Liver (tissue), 9 donors: ENCODE measurements around the gene ATXN3. TPM values are rescaled to one million over a fixed set of nuclear protein-coding genes. Genes with fewer than 3 reads are reported as not detected.
"Not testable (repeated sequence)": the region's sequence is repeated elsewhere in the genome, so short reads cannot be mapped to it uniquely, and the experiment has no call there.

Source experiments
- DNase-seq: peaks from one replicate; pipeline ENCODE4 v3.0.0-alpha.2; 2017; ENCODE audit warnings: low spot score
- H3K27ac ChIP-seq, 2 donors: one replicate each; pipeline ENCODE4 v1.7.0; 2013; ENCODE audit warnings: inconsistent platforms in 2 of 2, low read length in 2 of 2, control low read depth in 1 of 2, low read depth in 1 of 2, mild to moderate bottlenecking in 1 of 2
- H3K27me3 ChIP-seq, 4 donors: one replicate each; pipeline versions ENCODE4 v1.6.1 to v1.7.0; 2013; ENCODE audit warnings: low read length in 3 of 4, inconsistent platforms in 1 of 4, mild to moderate bottlenecking in 1 of 4, moderate library complexity in 1 of 4; ENCODE audit not compliant: control insufficient read depth in 4 of 4, insufficient read depth in 4 of 4
- H3K36me3 ChIP-seq, 4 donors: one replicate each; pipeline versions ENCODE4 v1.6.1 to v1.7.0; 2013; ENCODE audit warnings: low read length in 3 of 4, mild to moderate bottlenecking in 3 of 4, low read depth in 1 of 4, moderate library complexity in 1 of 4; ENCODE audit not compliant: control insufficient read depth in 4 of 4, insufficient read depth in 3 of 4
- H3K4me1 ChIP-seq, 4 donors: one replicate each; pipeline versions ENCODE4 v1.6.1 to v1.7.0; 2013; ENCODE audit warnings: low read length in 3 of 4, mild to moderate bottlenecking in 3 of 4, moderate library complexity in 1 of 4; ENCODE audit not compliant: control insufficient read depth in 4 of 4, insufficient read depth in 4 of 4
- H3K4me3 ChIP-seq, 3 donors: one replicate each; pipeline versions ENCODE4 v1.6.1 to v1.7.0; 2013; ENCODE audit warnings: low read length in 3 of 3, control low read depth in 1 of 3, low read depth in 1 of 3, mild to moderate bottlenecking in 1 of 3
- H3K9ac ChIP-seq, 2 donors: one replicate each; pipeline ENCODE4 v1.7.0; 2013; ENCODE audit warnings: low read length in 2 of 2, mild to moderate bottlenecking in 2 of 2, moderate library complexity in 2 of 2, control low read depth in 1 of 2, low read depth in 1 of 2
- H3K9me3 ChIP-seq, 4 donors: one replicate each; pipeline versions ENCODE4 v1.6.1 to v1.7.0; 2013; ENCODE audit warnings: low read length in 3 of 4; ENCODE audit not compliant: control insufficient read depth in 4 of 4
- ATF3 ChIP-seq: IDR thresholded peaks from 2 replicates; pipeline ENCODE4 v1.6.1; 2016; ENCODE audit warnings: antibody characterized with exemption
- CTCF ChIP-seq: fragments of 150-350 bp; IDR thresholded peaks from 2 replicates; pipeline ENCODE4 v1.5.1; 2017; ENCODE audit warnings: improper control_type of control experiment, low read depth, low read length; ENCODE audit not compliant: missing input control
- FOXA1 ChIP-seq: IDR thresholded peaks from 2 replicates; pipeline ENCODE4 v1.6.1; 2016; ENCODE audit warnings: antibody characterized with exemption
- FOXA2 ChIP-seq: IDR thresholded peaks from 2 replicates; pipeline ENCODE4 v1.6.1; 2016; ENCODE audit warnings: antibody characterized with exemption
- GABPA ChIP-seq, 2 donors: IDR thresholded peaks in 1 of 2; conservative IDR thresholded peaks in 1 of 2; 2 replicates each; pipeline ENCODE4 v1.6.1; 2016; ENCODE audit warnings: antibody characterized with exemption in 2 of 2, mild to moderate bottlenecking in 1 of 2, moderate library complexity in 1 of 2
- HNF4A ChIP-seq, 2 donors: conservative IDR thresholded peaks; 2 replicates each; pipeline ENCODE4 v1.6.1; 2016; ENCODE audit warnings: antibody characterized with exemption in 2 of 2, mild to moderate bottlenecking in 2 of 2
- HNF4G ChIP-seq: IDR thresholded peaks from 2 replicates; pipeline ENCODE4 v1.6.1; 2016; ENCODE audit warnings: antibody characterized with exemption
- JUND ChIP-seq, 2 donors: IDR thresholded peaks; 2 replicates each; pipeline ENCODE4 v1.6.1; 2016; ENCODE audit warnings: antibody characterized with exemption in 2 of 2
- MAX ChIP-seq: IDR thresholded peaks from 2 replicates; pipeline ENCODE4 v1.6.1; 2016; ENCODE audit warnings: antibody characterized with exemption
- NR2F2 ChIP-seq: IDR thresholded peaks from 2 replicates; pipeline ENCODE4 v1.6.1; 2016; ENCODE audit warnings: antibody characterized with exemption
- RAD21 ChIP-seq, 2 donors: IDR thresholded peaks; 2 replicates each; pipeline ENCODE4 v1.6.1; 2016; ENCODE audit warnings: antibody characterized with exemption in 2 of 2, mild to moderate bottlenecking in 2 of 2
- REST ChIP-seq: IDR thresholded peaks from 2 replicates; pipeline ENCODE4 v1.6.1; 2016; ENCODE audit warnings: antibody characterized with exemption, mild to moderate bottlenecking
- RXRA ChIP-seq, 2 donors: IDR thresholded peaks; 2 replicates each; pipeline ENCODE4 v1.6.1; 2017 to 2018; ENCODE audit warnings: antibody characterized with exemption in 2 of 2, mild to moderate bottlenecking in 1 of 2
- SP1 ChIP-seq: IDR thresholded peaks from 2 replicates; pipeline ENCODE4 v1.6.1; 2018; ENCODE audit warnings: antibody characterized with exemption, mild to moderate bottlenecking
- YY1 ChIP-seq: IDR thresholded peaks from 2 replicates; pipeline ENCODE4 v1.6.1; 2016; ENCODE audit warnings: antibody characterized with exemption, mild to moderate bottlenecking
- ZBTB33 ChIP-seq: IDR thresholded peaks from 2 replicates; pipeline ENCODE4 v1.6.1; 2016; ENCODE audit warnings: antibody characterized with exemption
- WGBS: extraction: QIAGEN DNeasy Blood & Tissue Kit; methylation state at CpG from one replicate; pipeline ENCODE4 v1.1.7; 2013; 5-methylcytosine and 5-hydroxymethylcytosine counted together
- polyA plus RNA-seq, 2 donors: library from polyadenylated mRNA; stranded (reverse) in 1 of 2; unstranded in 1 of 2; fragments of 200-250 nt in 1 of 2; fragments of >200 nt in 1 of 2; fragmentation: Nextera tagmentation in 1 of 2; extraction: Ambion mirVana in 1 of 2; gene quantifications; one replicate each; pipeline versions ENCODE4 v1.2.1 to v1.2.3, GENCODE V29; 2013 to 2015
- total RNA-seq, 2 donors: library from RNA; depleted of rRNA; stranded (reverse); fragments of >200 nt; gene quantifications; one replicate each; pipeline ENCODE4 v1.2.3, GENCODE V29; 2014
- donor health status: healthy.
- donor health status: healthy.
- donor health status: healthy.
- donor health status: healthy.
- donor health status: healthy.

Gene ATXN3
- total and polyA plus RNA-seq, 4 donors, result 3.6 to 17.7 (median 9.1) TPM

GRCh38 chr14:92058006-92058917 lies 48.1 kb downstream of the ATXN3 start (continued):
- TF ChIP-seq REST (no peak), FOXA2 (no peak), CTCF (no peak), ATF3 (no peak), YY1 (no peak), NR2F2 (no peak), RAD21 (IDR thresholded peaks at IDR 0.05) (no peak), RXRA (IDR thresholded peaks at IDR 0.05) (no peak)

- no peaks in the 10 kb centered on the region for H3K27me3 ChIP-seq
- no peaks in the 10 kb centered on the region for H3K4me1 ChIP-seq
- WGBS, result 89% methylated on average over 3 of the region's 3 CpGs
- no peak overlapping the region for H3K4me3 ChIP-seq
- peaks cover 0 to 2% (median 0%) of the 10 kb centered on the region in 4 donors for H3K36me3 ChIP-seq
- no peak for DNase-seq
- no peak overlapping the region for H3K27ac ChIP-seq
- H3K9me3 ChIP-seq, result no peaks in the 10 kb centered on the region
- TF ChIP-seq GABPA (IDR thresholded peaks at IDR 0.05 in 1 of 2, conservative IDR thresholded peaks at IDR 0.05 in 1 of 2), result no peak
- no peak for TF ChIP-seq FOXA2
- no peak for TF ChIP-seq FOXA1
- no peak for TF ChIP-seq HNF4G
- no peak for TF ChIP-seq HNF4A (conservative IDR thresholded peaks at IDR 0.05)
- no peak for TF ChIP-seq REST
- no peak for TF ChIP-seq ATF3
- TF ChIP-seq RAD21 (IDR thresholded peaks at IDR 0.05), result no peak
- no peak for TF ChIP-seq SP1
- TF ChIP-seq RXRA (IDR thresholded peaks at IDR 0.05), result no peak
- no peak for TF ChIP-seq JUND (IDR thresholded peaks at IDR 0.05)
- TF ChIP-seq MAX, result no peak
- no peak for TF ChIP-seq ZBTB33
- H3K9ac ChIP-seq, result no peak overlapping the region
Observed at GRCh38 chr14:92049781-92050180, 56.6 kb downstream of the ATXN3 start.

- not testable (repeated sequence) for DNase-seq, H3K4me1 ChIP-seq, H3K9ac ChIP-seq, H3K27ac ChIP-seq, H3K4me3 ChIP-seq, H3K27me3 ChIP-seq, H3K9me3 ChIP-seq, H3K36me3 ChIP-seq
- WGBS, result 96% methylated on average over 12 of the region's 12 CpGs
Observed at GRCh38 chr14:92049221-92049620, 57.2 kb downstream of the ATXN3 start.
